ENCODE data around the gene CMPK2. TPM values are rescaled to one million over a fixed set of nuclear protein-coding genes. Genes with fewer than 3 reads are reported as not detected.

The CMPK2 gene
- total and polyA plus RNA-seq, 2 donors (not counting 1 experiment from before 2014, with no cell fraction given) = 0.33 to 0.52 TPM

- H3K4me1 ChIP-seq (ENCODE audit: control insufficient read depth, extremely low read depth, insufficient read depth, low read length) = no peaks in the 10 kb centered on the region
- no peaks in the 10 kb centered on the region for H4K20me1 ChIP-seq (ENCODE audit: control insufficient read depth, extremely low read depth, insufficient read depth, low read length)
- no peak overlapping the region for H2AFZ ChIP-seq (ENCODE audit: low read length)
- TF ChIP-seq EZH2 (IDR thresholded peaks at IDR 0.05; ENCODE audit: low read length, missing control alignments) (no peak), CTCF (conservative IDR thresholded peaks at IDR 0.05 in 1 of 2, IDR thresholded peaks at IDR 0.05 in 1 of 2; ENCODE audit: low read depth in 1 of 2, low read length in 2 of 2) (no peak)
- H3K9ac ChIP-seq (ENCODE audit: insufficient read depth, low read length) = no peak overlapping the region
- DNase-seq (ENCODE audit: low read depth in 2 of 2) = peak in 1 of 2 donors; percentile 6
- H3K4me2 ChIP-seq (ENCODE audit: extremely low read depth, insufficient read depth, low read length) = no peak overlapping the region
- H3K9me3 ChIP-seq (ENCODE audit: control insufficient read depth, insufficient read depth, low read depth, low read length) = no peaks in the 10 kb centered on the region
- no peak overlapping the region for H3K4me3 ChIP-seq (replicated peaks in 1 of 4; ENCODE audit: control extremely low read depth in 1 of 4, insufficient read depth in 1 of 4, low read depth in 3 of 4, low read length in 4 of 4)
- no peaks in the 10 kb centered on the region for H3K79me2 ChIP-seq (ENCODE audit: control insufficient read depth, insufficient read depth, low read length)
- H3K36me3 ChIP-seq (ENCODE audit: control insufficient read depth, insufficient read depth, low read length) = no peaks in the 10 kb centered on the region
- no peak overlapping the region for H3K27ac ChIP-seq (ENCODE audit: insufficient read depth, low read length)
- no peaks in the 10 kb centered on the region for H3K27me3 ChIP-seq (ENCODE audit: control insufficient read depth, insufficient read depth, low read length)
Measured at GRCh38 chr2:6880200-6880733, 14.6 kb upstream of the CMPK2 start.

GRCh38 chr2:6879011-6879410 is 13.3 kb upstream of the CMPK2 start:
- no peak for TF ChIP-seq CTCF (conservative IDR thresholded peaks at IDR 0.05 in 1 of 2, IDR thresholded peaks at IDR 0.05 in 1 of 2; ENCODE audit: low read depth in 1 of 2, low read length in 2 of 2)
- no peak for TF ChIP-seq EZH2 (IDR thresholded peaks at IDR 0.05; ENCODE audit: low read length, missing control alignments)

GRCh38 chr2:6878549-6878948 is 12.8 kb upstream of the CMPK2 start:
- no peaks in the 10 kb centered on the region for H3K79me2 ChIP-seq (ENCODE audit: control insufficient read depth, insufficient read depth, low read length)
- H3K36me3 ChIP-seq (ENCODE audit: control insufficient read depth, insufficient read depth, low read length) = no peaks in the 10 kb centered on the region
- TF ChIP-seq CTCF (conservative IDR thresholded peaks at IDR 0.05 in 1 of 2, IDR thresholded peaks at IDR 0.05 in 1 of 2; ENCODE audit: low read depth in 1 of 2, low read length in 2 of 2) = no peak
- TF ChIP-seq EZH2 (IDR thresholded peaks at IDR 0.05; ENCODE audit: low read length, missing control alignments) = no peak
- no peak overlapping the region for H3K4me2 ChIP-seq (ENCODE audit: extremely low read depth, insufficient read depth, low read length)
- H3K9me3 ChIP-seq (ENCODE audit: control insufficient read depth, insufficient read depth, low read depth, low read length) = no peaks in the 10 kb centered on the region
- no peak overlapping the region for H3K9ac ChIP-seq (ENCODE audit: insufficient read depth, low read length)
- H3K4me3 ChIP-seq (replicated peaks in 1 of 4; ENCODE audit: control extremely low read depth in 1 of 4, insufficient read depth in 1 of 4, low read depth in 3 of 4, low read length in 4 of 4) = no peak overlapping the region
- DNase-seq (ENCODE audit: low read depth in 2 of 2) = no peak
- H3K27ac ChIP-seq (ENCODE audit: insufficient read depth, low read length) = no peak overlapping the region
- H3K4me1 ChIP-seq (ENCODE audit: control insufficient read depth, extremely low read depth, insufficient read depth, low read length) = no peaks in the 10 kb centered on the region
- no peaks in the 10 kb centered on the region for H4K20me1 ChIP-seq (ENCODE audit: control insufficient read depth, extremely low read depth, insufficient read depth, low read length)
- no peaks in the 10 kb centered on the region for H3K27me3 ChIP-seq (ENCODE audit: control insufficient read depth, insufficient read depth, low read length)
- no peak overlapping the region for H2AFZ ChIP-seq (ENCODE audit: low read length)

More at GRCh38 chr2:6879011-6879410, 13.3 kb upstream of the CMPK2 start:
- no peaks in the 10 kb centered on the region for H3K4me1 ChIP-seq (ENCODE audit: control insufficient read depth, extremely low read depth, insufficient read depth, low read length)
- no peaks in the 10 kb centered on the region for H3K9me3 ChIP-seq (ENCODE audit: control insufficient read depth, insufficient read depth, low read depth, low read length)
- no peaks in the 10 kb centered on the region for H3K79me2 ChIP-seq (ENCODE audit: control insufficient read depth, insufficient read depth, low read length)
- H3K4me3 ChIP-seq (replicated peaks in 1 of 4; ENCODE audit: control extremely low read depth in 1 of 4, insufficient read depth in 1 of 4, low read depth in 3 of 4, low read length in 4 of 4) = no peak overlapping the region
- H3K27ac ChIP-seq (ENCODE audit: insufficient read depth, low read length) = no peak overlapping the region
- no peak overlapping the region for H3K9ac ChIP-seq (ENCODE audit: insufficient read depth, low read length)
- H3K36me3 ChIP-seq (ENCODE audit: control insufficient read depth, insufficient read depth, low read length) = no peaks in the 10 kb centered on the region
- no peak overlapping the region for H3K4me2 ChIP-seq (ENCODE audit: extremely low read depth, insufficient read depth, low read length)
- no peak overlapping the region for H2AFZ ChIP-seq (ENCODE audit: low read length)
- no peaks in the 10 kb centered on the region for H4K20me1 ChIP-seq (ENCODE audit: control insufficient read depth, extremely low read depth, insufficient read depth, low read length)
- DNase-seq (ENCODE audit: low read depth in 2 of 2) = peak in 1 of 2 donors; percentile 8
- H3K27me3 ChIP-seq (ENCODE audit: control insufficient read depth, insufficient read depth, low read length) = no peaks in the 10 kb centered on the region
